Endodermal cell (in vitro differentiated cells): Measurements from ENCODE around the gene WNK4. TPM values are rescaled to one million over a fixed set of nuclear protein-coding genes. Genes with fewer than 3 reads are reported as not detected.
A peak's percentile ranks its signal among the peaks of the same experiment; 100 is the strongest.
"Not testable (repeated sequence)": the region's sequence is repeated elsewhere in the genome, so short reads cannot be mapped to it uniquely, and the experiment has no call there.

Experiments used
- DNase-seq: peaks from one replicate; pipeline ENCODE4 v3.0.0-alpha.2; 2017
- H3K27ac ChIP-seq: 2 replicates; pipeline ENCODE4 v1.5.1; 2013; ENCODE audit warnings: mild to moderate bottlenecking, low read depth, low read length, moderate library complexity
- H3K27me3 ChIP-seq: 2 replicates; pipeline ENCODE4 v1.6.1; 2013; ENCODE audit warnings: mild to moderate bottlenecking, low read length, moderate library complexity; ENCODE audit not compliant: insufficient read depth, control insufficient read depth, poor library complexity, severe bottlenecking
- H3K36me3 ChIP-seq: 2 replicates; pipeline ENCODE4 v1.7.0; 2013; ENCODE audit warnings: mild to moderate bottlenecking, low read length, moderate library complexity; ENCODE audit not compliant: control insufficient read depth, insufficient read depth
- H3K4me1 ChIP-seq: one replicate; pipeline ENCODE4 v1.7.0; 2013; ENCODE audit warnings: low read length; ENCODE audit not compliant: control insufficient read depth, insufficient read depth
- H3K4me3 ChIP-seq: 2 replicates; pipeline ENCODE4 v1.5.1; 2013; ENCODE audit warnings: mild to moderate bottlenecking, low read length, moderate library complexity
- H3K9ac ChIP-seq: 2 replicates; pipeline ENCODE4 v1.6.1; 2013; ENCODE audit warnings: mild to moderate bottlenecking, low read length, moderate library complexity; ENCODE audit not compliant: poor library complexity, severe bottlenecking; ENCODE audit errors: extremely low read depth
- H3K9me3 ChIP-seq: 2 replicates; pipeline ENCODE4 v1.6.1; 2013; ENCODE audit warnings: mild to moderate bottlenecking, low read length, moderate library complexity; ENCODE audit not compliant: control insufficient read depth
- H3K27ac Mint-ChIP-seq: 2 replicates; pipeline ENCODE4 v1.8.0; 2020; ENCODE audit warnings: mixed read lengths
- H3K27me3 Mint-ChIP-seq: 2 replicates; pipeline ENCODE4 v1.8.0; 2021; ENCODE audit warnings: mild to moderate bottlenecking, mixed read lengths; ENCODE audit not compliant: insufficient read depth
- H3K36me3 Mint-ChIP-seq: 2 replicates; pipeline ENCODE4 v1.8.0; 2020; ENCODE audit warnings: low read depth, mixed read lengths
- H3K4me1 Mint-ChIP-seq: 2 replicates; pipeline ENCODE4 v1.8.0; 2020; ENCODE audit warnings: mixed read lengths
- H3K4me3 Mint-ChIP-seq: 2 replicates; pipeline ENCODE4 v1.8.0; 2020; ENCODE audit warnings: mild to moderate bottlenecking, moderate library complexity, mixed read lengths
- H3K9me3 Mint-ChIP-seq: 2 replicates; pipeline ENCODE4 v1.8.0; 2020; ENCODE audit warnings: mild to moderate bottlenecking, mixed read lengths
- WGBS, 2 experiments: methylation state at CpG; one replicate each; pipeline versions ENCODE4 v1.1.5 to v1.1.7; 2013; ENCODE audit warnings: missing lambda C conversion rate in 2 of 2, mixed read lengths in 1 of 2; ENCODE audit not compliant: insufficient coverage in 1 of 2, insufficient read length in 1 of 2; 5-methylcytosine and 5-hydroxymethylcytosine counted together
- long read RNA-seq, 4 experiments: library from polyadenylated mRNA in 2 of 4; library from RNA in 1 of 4; library from capped mRNA in 1 of 4; stranded (forward) in 3 of 4; unstranded in 1 of 4; transcript quantifications; one replicate each; pipeline ENCODE4 v2.0.0, GENCODE V29; 2020 to 2021; ENCODE audit warnings: inconsistent platforms in 1 of 4
- polyA plus RNA-seq, 2 experiments: library from polyadenylated mRNA; stranded (reverse); fragments of 50-300 nt; gene quantifications; one replicate each; pipeline ENCODE4 v1.2.3, GENCODE V29; 2013
- total RNA-seq, 2 donors: library from RNA; stranded (reverse); fragmentation: NEBNext Ultra II Directional in 1 of 2; extraction: Animal tissue kit (Norgen Biotek cat#: 25700) in 1 of 2; gene quantifications; 2 replicates in 1 of 2; 3 replicates in 1 of 2; pipeline ENCODE4 v1.2.1, GENCODE V29; 2021
- TF ChIP-seq, protein P1 (sequence below): fragments of 200-600 bp; sonication (generic); conservative IDR thresholded peaks from 2 replicates; pipeline ENCODE4 v1.5.0; 2021; ENCODE audit warnings: antibody characterized with exemption, mild to moderate bottlenecking

The WNK4 gene
- 1 to 10 TPM; 2.1 to 3.3 TPM for total RNA-seq
- 0.96 TPM for polyA plus RNA-seq (2013, experiment 1 of 2)
- 0.46 TPM for polyA plus RNA-seq (2013, experiment 2 of 2)
- long read RNA-seq, experiment 1, partial matches to known transcripts = 0 of 1 reads
- long read RNA-seq, experiment 1, other reads (novel, unspliced or antisense) = 1 of 1 reads
- long read RNA-seq, experiment 2, partial matches to known transcripts = 1 of 2 reads
- long read RNA-seq, experiment 2, other reads (novel, unspliced or antisense) = 1 of 2 reads
- long read RNA-seq, experiment 3, partial matches to known transcripts = 2 of 3 reads
- long read RNA-seq, experiment 3, other reads (novel, unspliced or antisense) = 1 of 3 reads
- long read RNA-seq, experiment 4 = 0 reads

DNA sequence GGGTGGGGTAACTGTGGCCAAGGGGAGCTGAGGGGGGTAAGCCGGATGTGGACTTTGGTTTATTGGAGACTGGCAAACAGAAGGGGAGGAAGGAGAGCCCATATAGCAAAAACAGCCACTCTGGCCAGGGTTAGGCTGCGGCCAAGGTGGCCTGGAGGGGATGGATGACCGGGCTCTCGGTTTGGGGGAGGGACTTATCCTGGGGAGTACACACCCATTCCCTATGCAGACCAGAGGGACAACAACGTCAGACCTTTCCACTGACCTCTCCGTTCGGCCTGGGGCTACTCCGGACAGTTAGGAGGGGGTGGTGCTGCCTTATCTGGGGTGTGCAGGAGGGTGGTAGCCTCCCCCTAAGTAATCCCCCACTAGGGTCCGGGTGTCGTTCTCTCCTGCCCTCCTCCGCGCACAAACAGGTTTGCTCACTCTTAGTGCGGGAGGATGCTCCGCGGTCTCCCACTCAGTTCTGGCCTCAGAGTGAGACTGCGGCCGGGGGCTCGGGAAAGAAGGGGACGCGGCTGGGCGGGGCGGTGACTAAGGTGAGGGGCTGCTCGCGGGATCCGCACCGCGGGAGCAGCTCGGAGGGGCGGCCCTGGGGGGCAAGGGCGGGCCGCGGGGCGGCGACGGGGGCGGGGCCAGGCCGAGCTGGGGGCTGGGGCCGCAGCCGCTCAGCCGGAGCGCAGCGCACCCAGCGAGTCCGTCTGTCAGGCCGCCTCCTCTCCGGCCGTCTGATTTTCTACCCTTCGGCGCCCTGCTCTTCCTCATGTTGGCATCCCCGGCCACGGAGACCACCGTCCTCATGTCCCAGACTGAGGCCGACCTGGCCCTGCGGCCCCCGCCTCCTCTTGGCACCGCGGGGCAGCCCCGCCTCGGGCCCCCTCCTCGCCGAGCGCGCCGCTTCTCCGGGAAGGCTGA is at the start of gene WNK4:
TSS of gene WNK4 (plus strand) at position 675 of the 915 bp plus-strand sequence. CDS start at position 764, 89 bp downstream.
- Histone ChIP-seq H3K4me1 (no peaks in the 10 kb centered on the region), H3K4me3 (peak within 1 kb of the TSS; percentile 71), H3K27ac (no peak within 1 kb of the TSS), H3K36me3 (peaks cover 23% of the 10 kb centered on the region), H3K9me3 (no peaks in the 10 kb centered on the region), H3K9ac (no peak within 1 kb of the TSS), H3K27me3 (peaks cover 38% of the 10 kb centered on the region)
- Mint-ChIP-seq H3K36me3 (peaks cover 24% of the 10 kb centered on the region), H3K4me1 (peaks cover 19% of the 10 kb centered on the region), H3K27ac (peak within 1 kb of the TSS; percentile 39), H3K4me3 (peak within 1 kb of the TSS; percentile 57), H3K9me3 (no peaks in the 10 kb centered on the region), H3K27me3 (peaks cover 38% of the 10 kb centered on the region)
- TF ChIP-seq, protein P1, sequence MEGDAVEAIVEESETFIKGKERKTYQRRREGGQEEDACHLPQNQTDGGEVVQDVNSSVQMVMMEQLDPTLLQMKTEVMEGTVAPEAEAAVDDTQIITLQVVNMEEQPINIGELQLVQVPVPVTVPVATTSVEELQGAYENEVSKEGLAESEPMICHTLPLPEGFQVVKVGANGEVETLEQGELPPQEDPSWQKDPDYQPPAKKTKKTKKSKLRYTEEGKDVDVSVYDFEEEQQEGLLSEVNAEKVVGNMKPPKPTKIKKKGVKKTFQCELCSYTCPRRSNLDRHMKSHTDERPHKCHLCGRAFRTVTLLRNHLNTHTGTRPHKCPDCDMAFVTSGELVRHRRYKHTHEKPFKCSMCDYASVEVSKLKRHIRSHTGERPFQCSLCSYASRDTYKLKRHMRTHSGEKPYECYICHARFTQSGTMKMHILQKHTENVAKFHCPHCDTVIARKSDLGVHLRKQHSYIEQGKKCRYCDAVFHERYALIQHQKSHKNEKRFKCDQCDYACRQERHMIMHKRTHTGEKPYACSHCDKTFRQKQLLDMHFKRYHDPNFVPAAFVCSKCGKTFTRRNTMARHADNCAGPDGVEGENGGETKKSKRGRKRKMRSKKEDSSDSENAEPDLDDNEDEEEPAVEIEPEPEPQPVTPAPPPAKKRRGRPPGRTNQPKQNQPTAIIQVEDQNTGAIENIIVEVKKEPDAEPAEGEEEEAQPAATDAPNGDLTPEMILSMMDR = no peak
- WGBS, 2 experiments = 5 to 7% methylated on average over 23 to 65 of the region's 65 CpGs
- DNase-seq = peak; percentile 87

DNA sequence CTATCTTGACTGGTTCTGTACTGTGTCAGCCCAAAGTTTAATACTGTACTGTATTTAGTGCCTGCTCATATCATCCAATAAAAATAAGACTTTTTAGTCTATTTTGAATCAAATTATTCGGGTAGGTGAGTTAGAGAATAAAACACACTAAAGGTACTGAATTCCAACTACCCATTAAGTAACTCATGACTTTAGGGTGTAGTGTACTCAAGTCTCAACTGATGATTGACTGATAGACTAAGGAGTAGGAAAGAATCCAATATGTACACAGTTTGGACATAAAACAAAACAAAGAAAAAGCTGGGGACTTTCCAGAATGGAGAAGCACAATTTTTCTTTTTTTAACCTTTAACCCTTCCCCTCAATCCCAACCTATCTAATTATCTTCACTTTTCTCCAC is 39.7 kb upstream of the WNK4 start:
- H3K4me3 ChIP-seq = no peak overlapping the region

DNA sequence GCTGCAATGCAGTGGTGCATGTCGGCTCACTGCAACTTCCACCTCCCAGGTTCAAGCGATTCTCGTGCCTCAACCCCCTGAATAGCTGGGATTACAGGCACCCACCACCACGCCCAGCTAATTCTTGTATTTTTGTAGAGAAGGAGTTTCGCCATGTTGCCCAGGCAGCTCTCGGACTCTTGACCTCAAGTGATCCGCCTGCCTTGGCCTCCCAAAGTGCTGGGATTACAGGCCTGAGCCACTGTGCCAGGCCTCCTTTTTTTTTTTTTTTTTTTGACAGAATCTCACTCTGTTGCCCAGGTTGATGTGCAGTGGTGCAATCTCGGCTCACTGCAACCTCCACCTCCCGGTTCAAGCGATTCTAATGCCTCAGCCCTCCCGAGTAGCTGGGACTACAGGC is 37.5 kb upstream of the WNK4 start:
- H3K4me3 Mint-ChIP-seq, H3K4me1 ChIP-seq, H3K36me3 ChIP-seq, H3K27ac ChIP-seq, H3K27ac Mint-ChIP-seq, H3K9ac ChIP-seq, H3K36me3 Mint-ChIP-seq, H3K9me3 ChIP-seq, DNase-seq, H3K4me3 ChIP-seq, H3K9me3 Mint-ChIP-seq, H3K4me1 Mint-ChIP-seq: not testable (repeated sequence)
- WGBS, 2 experiments = 87 to 97% methylated on average over 4 to 11 of the region's 11 CpGs
- H3K27me3 Mint-ChIP-seq = peaks cover 29% of the 10 kb centered on the region
- peaks cover 48% of the 10 kb centered on the region for H3K27me3 ChIP-seq

More for the DNA sequence above, 39.7 kb upstream of the WNK4 start:
- TF ChIP-seq, protein P1 = no peak
- peaks cover 13% of the 10 kb centered on the region for H3K27me3 Mint-ChIP-seq
- no CpG with 5 or more reads among the region's 1 CpG for WGBS, 2 experiments
- peaks cover 3% of the 10 kb centered on the region for H3K4me1 ChIP-seq
- H3K36me3 Mint-ChIP-seq = no peaks in the 10 kb centered on the region
- H3K4me3 Mint-ChIP-seq = no peak overlapping the region
- H3K27ac Mint-ChIP-seq = no peak overlapping the region
- peaks cover 4% of the 10 kb centered on the region for H3K9me3 Mint-ChIP-seq
- H3K9ac ChIP-seq = no peak overlapping the region
- H3K27ac ChIP-seq = no peak overlapping the region
- no peaks in the 10 kb centered on the region for H3K36me3 ChIP-seq
- peaks cover 31% of the 10 kb centered on the region for H3K27me3 ChIP-seq
- DNase-seq = no peak
- H3K4me1 Mint-ChIP-seq = peaks cover 9% of the 10 kb centered on the region
- H3K9me3 ChIP-seq = no peaks in the 10 kb centered on the region
